CD4-positive, alpha-beta memory T cell (primary cell): ENCODE measurements around the gene CNOT6. TPM values are rescaled to one million over a fixed set of nuclear protein-coding genes. Genes with fewer than 3 reads are reported as not detected.

Source experiments
- CTCF ChIA-PET: fragments of 350-600 bp; sonication (Branson Sonifier 250); formaldehyde crosslinking; loops from one replicate; lab custom pipeline; 2021; ENCODE audit warnings: inconsistent platforms; ENCODE audit not compliant: partially characterized antibody; lab: Charles Lee
- POLR2A ChIA-PET: fragments of 350-600 bp; sonication (Branson Sonifier 250); formaldehyde crosslinking; loops from one replicate; lab custom pipeline; 2021; ENCODE audit not compliant: partially characterized antibody; lab: Charles Lee
- DNase-seq, 5 donors: peaks; one replicate each; pipeline versions ENCODE4 v3.0.0 to v3.0.0-alpha.2; 2020 to 2022; ENCODE audit warnings: mixed read lengths in 1 of 5
- H3K27ac ChIP-seq: one replicate; pipeline ENCODE4 v1.7.0; 2013; ENCODE audit warnings: low read depth, low read length
- H3K27me3 ChIP-seq: 2 replicates; pipeline ENCODE4 v1.7.0; 2013; ENCODE audit warnings: mild to moderate bottlenecking, low read length, moderate library complexity; ENCODE audit not compliant: insufficient read depth
- H3K36me3 ChIP-seq: 2 replicates; pipeline ENCODE4 v1.7.0; 2013; ENCODE audit warnings: mild to moderate bottlenecking, low read length, moderate library complexity; ENCODE audit not compliant: insufficient read depth
- H3K4me1 ChIP-seq: 2 replicates; pipeline ENCODE4 v1.7.0; 2013; ENCODE audit warnings: mild to moderate bottlenecking, low read length, moderate library complexity; ENCODE audit not compliant: insufficient read depth
- H3K4me3 ChIP-seq, 2 donors: one replicate each; pipeline ENCODE4 v1.7.0; 2013; ENCODE audit warnings: low read length in 2 of 2, mild to moderate bottlenecking in 1 of 2
- H3K9me3 ChIP-seq, 2 donors: one replicate each; pipeline ENCODE4 v1.7.0; 2013; ENCODE audit warnings: low read length in 2 of 2, control low read depth in 1 of 2; ENCODE audit not compliant: control insufficient read depth in 1 of 2
- H3K27ac Mint-ChIP-seq, 7 donors: one replicate each; pipeline ENCODE4 v1.8.0; 2020 to 2021; ENCODE audit warnings: mixed read lengths in 7 of 7, mild to moderate bottlenecking in 6 of 7, inconsistent platforms in 3 of 7, moderate library complexity in 3 of 7
- H3K27me3 Mint-ChIP-seq, 2 donors: one replicate each; pipeline ENCODE4 v1.8.0; 2020 to 2021; ENCODE audit warnings: mixed read lengths in 2 of 2
- H3K36me3 Mint-ChIP-seq, 2 donors: one replicate each; pipeline ENCODE4 v1.8.0; 2020 to 2021; ENCODE audit warnings: mixed read lengths in 2 of 2, inconsistent platforms in 1 of 2, mild to moderate bottlenecking in 1 of 2
- H3K4me1 Mint-ChIP-seq, 4 donors: one replicate each; pipeline ENCODE4 v1.8.0; 2020 to 2021; ENCODE audit warnings: mixed read lengths in 4 of 4, mild to moderate bottlenecking in 1 of 4
- H3K4me3 Mint-ChIP-seq, 8 donors: one replicate each; pipeline ENCODE4 v1.8.0; 2020 to 2021; ENCODE audit warnings: mixed read lengths in 8 of 8, mild to moderate bottlenecking in 7 of 8, moderate library complexity in 6 of 8, inconsistent platforms in 3 of 8
- H3K9me3 Mint-ChIP-seq, 8 donors: one replicate each; pipeline ENCODE4 v1.8.0; 2020 to 2021; ENCODE audit warnings: mixed read lengths in 8 of 8, mild to moderate bottlenecking in 5 of 8, inconsistent platforms in 3 of 8, moderate library complexity in 1 of 8
- intact Hi-C: fragments of 100-400 bp; cut with micrococcal nuclease; formaldehyde crosslinking; loops from one replicate; pipeline ENCODE4 v1.15.1; 2023
- polyA plus RNA-seq, 2 donors: library from polyadenylated mRNA; unstranded; fragments of 300-500 nt; fragmentation: Illumina TruSeq; gene quantifications; one replicate each; pipeline ENCODE4 v1.2.3, GENCODE V29; 2021
- total RNA-seq, 2 experiments: library from RNA; stranded (reverse); gene quantifications; one replicate each; pipeline ENCODE4 v1.2.3, GENCODE V29; 2021

The CNOT6 gene
- total and polyA plus RNA-seq, 4 experiments from 2014 or later, result 3.9 to 37.8 (median 19.6) TPM

- H3K9me3 Mint-ChIP-seq, result peaks cover 0 to 3% (median 0%) of the 10 kb centered on the region in 8 donors
- POLR2A ChIA-PET, result no interaction called here
- no peaks in the 10 kb centered on the region for H3K4me1 ChIP-seq
- no peak overlapping the region for H3K4me3 ChIP-seq
- H3K4me3 Mint-ChIP-seq, result no peak overlapping the region
- H3K27ac Mint-ChIP-seq, result no peak overlapping the region
- H3K27ac ChIP-seq, result no peak overlapping the region
- intact Hi-C loops, result no loop called here
- no peaks in the 10 kb centered on the region for H3K27me3 Mint-ChIP-seq
- no peaks in the 10 kb centered on the region for H3K36me3 Mint-ChIP-seq
- H3K4me1 Mint-ChIP-seq, result peaks cover 0 to 3% (median 0%) of the 10 kb centered on the region in 4 donors
- no peaks in the 10 kb centered on the region for H3K27me3 ChIP-seq
- no peak for DNase-seq
- CTCF ChIA-PET, result no interaction called here
- H3K9me3 ChIP-seq, result no peaks in the 10 kb centered on the region
- H3K36me3 ChIP-seq, result no peaks in the 10 kb centered on the region
Measured at GRCh38 chr5:180486636-180487149, 7.5 kb upstream of the CNOT6 start.

GRCh38 chr5:180487556-180487955 lies 6.6 kb upstream of the CNOT6 start:
- no peak for DNase-seq
- intact Hi-C loops, result no loop called here
- H3K9me3 ChIP-seq, result no peaks in the 10 kb centered on the region
- no peaks in the 10 kb centered on the region for H3K27me3 ChIP-seq
- no peak overlapping the region for H3K27ac Mint-ChIP-seq
- H3K36me3 ChIP-seq, result no peaks in the 10 kb centered on the region
- H3K9me3 Mint-ChIP-seq, result peaks cover 0 to 3% (median 0%) of the 10 kb centered on the region in 8 donors
- H3K27ac ChIP-seq, result no peak overlapping the region
- ChIA-PET POLR2A (no interaction called here), CTCF (interaction anchor here (1.1 kb wide), 1 partner anchor 16 kb away, joined by 3 read pairs; no protein-coding TSS in a partner anchor)
- H3K4me3 ChIP-seq, result no peak overlapping the region
- H3K36me3 Mint-ChIP-seq, result no peaks in the 10 kb centered on the region
- no peaks in the 10 kb centered on the region for H3K4me1 ChIP-seq
- no peak overlapping the region for H3K4me3 Mint-ChIP-seq
- peaks cover 0 to 6% (median 3%) of the 10 kb centered on the region in 4 donors for H3K4me1 Mint-ChIP-seq
- no peaks in the 10 kb centered on the region for H3K27me3 Mint-ChIP-seq

- Histone ChIP-seq H3K27ac (no peak overlapping the region), H3K36me3 (no peaks in the 10 kb centered on the region), H3K4me1 (peaks cover 21% of the 10 kb centered on the region), H3K27me3 (no peaks in the 10 kb centered on the region), H3K4me3 (no peak overlapping the region), H3K9me3 (no peaks in the 10 kb centered on the region)
- H3K4me1 Mint-ChIP-seq, result peaks cover 16 to 35% (median 29%) of the 10 kb centered on the region in 4 donors
- peaks cover 0 to 6% of the 10 kb centered on the region in 2 donors for H3K36me3 Mint-ChIP-seq
- H3K27ac Mint-ChIP-seq, result peak overlapping the region in 1 of 7 donors; percentile 54
- no peak for DNase-seq
- H3K4me3 Mint-ChIP-seq, result peak overlapping the region in 1 of 8 donors; percentile 49
- ChIA-PET POLR2A (no interaction called here), CTCF (no interaction called here)
- intact Hi-C loops, result loop anchor here (5.0 kb wide), 1 partner anchor 1864 kb away; the partner anchor contains the start of gene CLK4
- H3K9me3 Mint-ChIP-seq, result peaks cover 0 to 5% (median 0%) of the 10 kb centered on the region in 8 donors
- no peaks in the 10 kb centered on the region for H3K27me3 Mint-ChIP-seq
Measured at GRCh38 chr5:180491496-180491895, 2.7 kb upstream of the CNOT6 start.

- no peak overlapping the region for H3K27ac ChIP-seq
- peaks cover 0 to 2% (median 0%) of the 10 kb centered on the region in 8 donors for H3K9me3 Mint-ChIP-seq
- peak overlapping the region in 3 of 8 donors; percentile 12 to 74 (median 48) for H3K4me3 Mint-ChIP-seq
- no peak overlapping the region for H3K4me3 ChIP-seq
- ChIA-PET POLR2A (no interaction called here), CTCF (interaction anchor here (0.6 kb wide), 1 partner anchor 9 kb away, joined by 3 read pairs; no protein-coding TSS in a partner anchor)
- H3K36me3 Mint-ChIP-seq, result peaks cover 0 to 6% of the 10 kb centered on the region in 2 donors
- H3K4me1 ChIP-seq, result peaks cover 30% of the 10 kb centered on the region
- no peaks in the 10 kb centered on the region for H3K36me3 ChIP-seq
- H3K9me3 ChIP-seq, result no peaks in the 10 kb centered on the region
- peaks cover 16 to 36% (median 29%) of the 10 kb centered on the region in 4 donors for H3K4me1 Mint-ChIP-seq
- intact Hi-C loops, result loop anchor here (5.0 kb wide), 1 partner anchor 1865 kb away; the partner anchor contains the start of gene CLK4
- DNase-seq, result no peak
- no peaks in the 10 kb centered on the region for H3K27me3 Mint-ChIP-seq
- H3K27me3 ChIP-seq, result no peaks in the 10 kb centered on the region
- no peak overlapping the region for H3K27ac Mint-ChIP-seq
Measured at GRCh38 chr5:180492226-180492903, 1.8 kb upstream of the CNOT6 start.

GRCh38 chr5:180494510-180495181 lies 467 bp downstream of the CNOT6 start:
- Histone ChIP-seq H3K4me3 (peak overlapping the region; percentile 17 to 72), H3K27ac (peak overlapping the region; percentile 84), H3K9me3 (no peaks in the 10 kb centered on the region), H3K27me3 (no peaks in the 10 kb centered on the region), H3K4me1 (peaks cover 47% of the 10 kb centered on the region), H3K36me3 (no peaks in the 10 kb centered on the region)
- Mint-ChIP-seq H3K27me3 (no peaks in the 10 kb centered on the region), H3K27ac (peak overlapping the region; percentile 91 to 99 (median 96)), H3K4me3 (peak overlapping the region; percentile 87 to 98 (median 94)), H3K4me1 (peaks cover 26 to 52% (median 42%) of the 10 kb centered on the region in 4 donors), H3K9me3 (peaks cover 0 to 2% (median 0%) of the 10 kb centered on the region in 8 donors), H3K36me3 (peaks cover 0 to 14% of the 10 kb centered on the region in 2 donors)
- CTCF ChIA-PET, result no interaction called here
- POLR2A ChIA-PET, result no interaction called here
- DNase-seq, result peak in 2 of 5 donors; percentile 50 to 65
- intact Hi-C loops, result loop anchor here (1.0 to 5.0 kb wide), 4 partner anchors 202 to 1867 kb away; partner anchors contain the start of genes CLK4, MAPK9 and MGAT1

- H3K27ac ChIP-seq, result peak overlapping the region; percentile 84
- H3K9me3 ChIP-seq, result no peaks in the 10 kb centered on the region
- peak overlapping the region; percentile 17 to 72 for H3K4me3 ChIP-seq
- no peaks in the 10 kb centered on the region for H3K27me3 ChIP-seq
- Mint-ChIP-seq H3K9me3 (peaks cover 0 to 2% (median 0%) of the 10 kb centered on the region in 8 donors), H3K4me3 (peak overlapping the region; percentile 79 to 98 (median 87)), H3K36me3 (peaks cover 0 to 14% of the 10 kb centered on the region in 2 donors), H3K4me1 (peaks cover 27 to 56% (median 46%) of the 10 kb centered on the region in 4 donors), H3K27me3 (no peaks in the 10 kb centered on the region), H3K27ac (peak overlapping the region; percentile 42 to 96 (median 90))
- DNase-seq, result no peak
- intact Hi-C loops, result loop anchor here (2.0 kb wide), 2 partner anchors 202 to 308 kb away; partner anchors contain the start of genes MAPK9 and MGAT1
- ChIA-PET POLR2A (no interaction called here), CTCF (no interaction called here)
- peaks cover 50% of the 10 kb centered on the region for H3K4me1 ChIP-seq
- no peaks in the 10 kb centered on the region for H3K36me3 ChIP-seq
Measured at GRCh38 chr5:180495292-180495691, 1.1 kb downstream of the CNOT6 start.
